ENCODE data around the gene CCNQ. TPM values are rescaled to one million over a fixed set of nuclear protein-coding genes. Genes with fewer than 3 reads are reported as not detected.

CCNQ gene
- total RNA-seq, 1 donor from 2014 or later: 52.7 TPM

DNA sequence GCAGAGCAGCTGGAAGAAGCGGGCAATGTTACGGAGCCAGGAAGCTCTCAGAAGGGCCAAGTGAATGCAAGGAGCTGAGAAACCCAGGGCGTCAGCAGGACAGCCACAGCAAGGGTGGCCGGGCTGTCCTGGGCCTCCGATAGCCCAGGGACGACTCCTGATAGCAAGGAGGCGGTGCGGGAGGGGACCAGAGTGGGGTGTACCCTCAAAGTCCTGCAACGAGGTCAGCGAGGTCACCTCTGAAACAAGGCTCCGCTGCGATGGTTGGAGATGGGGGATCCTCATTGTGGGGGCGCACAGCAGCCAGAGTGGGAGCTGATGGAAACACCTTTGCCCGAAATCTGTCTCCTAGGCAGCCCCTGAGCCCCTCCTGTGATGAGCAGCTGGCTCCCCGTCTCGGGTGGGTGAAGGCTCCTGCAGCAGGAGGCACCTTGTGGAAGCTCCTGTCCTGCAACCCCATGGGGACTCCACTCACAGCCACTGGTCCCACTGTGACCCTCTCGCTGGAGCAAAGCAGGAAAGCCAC lies 4.3 kb upstream of the CCNQ start:
- H3K27me3 ChIP-seq: no peaks in the 10 kb centered on the region
- intact Hi-C loops (cut with DNase I): no loop called here
- TF ChIP-seq, protein P1, sequence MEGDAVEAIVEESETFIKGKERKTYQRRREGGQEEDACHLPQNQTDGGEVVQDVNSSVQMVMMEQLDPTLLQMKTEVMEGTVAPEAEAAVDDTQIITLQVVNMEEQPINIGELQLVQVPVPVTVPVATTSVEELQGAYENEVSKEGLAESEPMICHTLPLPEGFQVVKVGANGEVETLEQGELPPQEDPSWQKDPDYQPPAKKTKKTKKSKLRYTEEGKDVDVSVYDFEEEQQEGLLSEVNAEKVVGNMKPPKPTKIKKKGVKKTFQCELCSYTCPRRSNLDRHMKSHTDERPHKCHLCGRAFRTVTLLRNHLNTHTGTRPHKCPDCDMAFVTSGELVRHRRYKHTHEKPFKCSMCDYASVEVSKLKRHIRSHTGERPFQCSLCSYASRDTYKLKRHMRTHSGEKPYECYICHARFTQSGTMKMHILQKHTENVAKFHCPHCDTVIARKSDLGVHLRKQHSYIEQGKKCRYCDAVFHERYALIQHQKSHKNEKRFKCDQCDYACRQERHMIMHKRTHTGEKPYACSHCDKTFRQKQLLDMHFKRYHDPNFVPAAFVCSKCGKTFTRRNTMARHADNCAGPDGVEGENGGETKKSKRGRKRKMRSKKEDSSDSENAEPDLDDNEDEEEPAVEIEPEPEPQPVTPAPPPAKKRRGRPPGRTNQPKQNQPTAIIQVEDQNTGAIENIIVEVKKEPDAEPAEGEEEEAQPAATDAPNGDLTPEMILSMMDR (IDR thresholded peaks at IDR 0.05): no peak
- H3K27ac ChIP-seq: no peak overlapping the region
- no peak for DNase-seq (ENCODE audit: low spot score in 2 of 2)
- H3K4me1 ChIP-seq: no peaks in the 10 kb centered on the region
- H3K36me3 ChIP-seq: no peaks in the 10 kb centered on the region
- H3K9me3 ChIP-seq: no peaks in the 10 kb centered on the region
- no peak overlapping the region for H3K4me3 ChIP-seq

DNA sequence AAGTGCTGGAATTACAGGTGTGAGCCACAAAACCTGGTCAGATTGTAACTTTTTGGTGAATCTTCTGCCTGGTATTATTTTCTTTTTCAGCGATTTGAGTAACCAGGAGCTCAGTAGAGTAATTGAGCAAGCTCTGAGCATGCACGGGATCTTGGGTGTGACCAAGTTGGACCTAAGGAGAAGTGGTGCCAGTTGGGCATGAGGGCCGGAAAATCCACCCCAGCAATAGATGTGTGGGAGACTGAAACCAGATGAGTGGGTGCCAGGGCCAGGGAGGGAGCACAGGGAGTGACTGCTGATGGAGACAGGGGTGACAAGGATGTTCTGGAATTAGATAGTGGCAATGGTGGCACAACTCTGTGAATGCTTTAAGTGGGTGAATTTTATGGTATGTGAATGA lies 3.7 kb upstream of the CCNQ start:
- H3K27me3 ChIP-seq: no peaks in the 10 kb centered on the region
- no peak for DNase-seq (ENCODE audit: low spot score in 2 of 2)
- TF ChIP-seq, protein P1 (IDR thresholded peaks at IDR 0.05): no peak
- H3K4me1 ChIP-seq: no peaks in the 10 kb centered on the region
- no peaks in the 10 kb centered on the region for H3K36me3 ChIP-seq
- H3K27ac ChIP-seq: no peak overlapping the region
- intact Hi-C loops (cut with DNase I): no loop called here
- H3K4me3 ChIP-seq: no peak overlapping the region
- no peaks in the 10 kb centered on the region for H3K9me3 ChIP-seq

GRCh38 chrX:153601511-153602110 lies 2.7 kb upstream of the CCNQ start:
- intact Hi-C loops (cut with DNase I): no loop called here
- H3K4me3 ChIP-seq: no peak overlapping the region
- no peaks in the 10 kb centered on the region for H3K4me1 ChIP-seq
- H3K27ac ChIP-seq: no peak overlapping the region
- DNase-seq (ENCODE audit: low spot score in 2 of 2): no peak
- H3K9me3 ChIP-seq: no peaks in the 10 kb centered on the region
- no peaks in the 10 kb centered on the region for H3K36me3 ChIP-seq
- TF ChIP-seq, protein P1 (IDR thresholded peaks at IDR 0.05): no peak
- H3K27me3 ChIP-seq: no peaks in the 10 kb centered on the region

GRCh38 chrX:153600921-153601320 lies 2.0 kb upstream of the CCNQ start:
- no peak for DNase-seq (ENCODE audit: low spot score in 2 of 2)
- H3K4me3 ChIP-seq: no peak overlapping the region
- no peaks in the 10 kb centered on the region for H3K9me3 ChIP-seq
- no peaks in the 10 kb centered on the region for H3K36me3 ChIP-seq
- H3K27ac ChIP-seq: no peak overlapping the region
- intact Hi-C loops (cut with DNase I): no loop called here
- no peaks in the 10 kb centered on the region for H3K27me3 ChIP-seq
- TF ChIP-seq, protein P1 (IDR thresholded peaks at IDR 0.05): no peak
- H3K4me1 ChIP-seq: no peaks in the 10 kb centered on the region

GRCh38 chrX:153600032-153600373 lies 1.1 kb upstream of the CCNQ start:
- intact Hi-C loops (cut with DNase I): no loop called here

More at GRCh38 chrX:153600032-153600373, 1.1 kb upstream of the CCNQ start:
- Histone ChIP-seq H3K4me3 (peak overlapping the region; percentile 53 to 70), H3K9me3 (no peaks in the 10 kb centered on the region), H3K4me1 (no peaks in the 10 kb centered on the region), H3K27me3 (no peaks in the 10 kb centered on the region), H3K27ac (no peak overlapping the region), H3K36me3 (peaks cover 0 to 3% of the 10 kb centered on the region in 2 donors)
- TF ChIP-seq, protein P1 (IDR thresholded peaks at IDR 0.05): no peak
- no peak for DNase-seq (ENCODE audit: low spot score in 2 of 2)
